Smooth muscle cell (in vitro differentiated cells): ENCODE results near the gene SNX5. TPM values are rescaled to one million over a fixed set of nuclear protein-coding genes. Genes with fewer than 3 reads are reported as not detected.

Experiments
- DNase-seq: peaks from one replicate; lab custom pipeline; 2025; ENCODE audit not compliant: unreplicated experiment; lab: John Stamatoyannopoulos, UW
- H2AFZ ChIP-seq: fragments of 200-600 bp; sonication (generic); 2 replicates; pipeline ENCODE4 v1.6.0; 2016; ENCODE audit warnings: antibody characterized with exemption, low read depth, mild to moderate bottlenecking
- H3F3A ChIP-seq: fragments of 200-600 bp; sonication (generic); 2 replicates; pipeline ENCODE4 v1.6.0; 2017; ENCODE audit warnings: antibody characterized with exemption, low read depth
- H3K27ac ChIP-seq: fragments of 200-600 bp; sonication (generic); 2 replicates; pipeline ENCODE4 v1.5.1; 2016; ENCODE audit warnings: low read depth, mild to moderate bottlenecking
- H3K27me3 ChIP-seq: fragments of 200-600 bp; sonication (generic); 2 replicates; pipeline ENCODE4 v1.6.1; 2016; ENCODE audit warnings: low read depth, mild to moderate bottlenecking
- H3K36me3 ChIP-seq: fragments of 200-600 bp; sonication (generic); 2 replicates; pipeline ENCODE4 v1.5.1; 2016; ENCODE audit warnings: low read depth
- H3K4me1 ChIP-seq: fragments of 200-600 bp; sonication (generic); 2 replicates; pipeline ENCODE4 v1.5.1; 2016; ENCODE audit warnings: low read depth
- H3K4me2 ChIP-seq: fragments of 200-600 bp; sonication (generic); 2 replicates; pipeline ENCODE4 v1.6.0; 2016; ENCODE audit warnings: mild to moderate bottlenecking
- H3K4me3 ChIP-seq: fragments of 200-600 bp; sonication (generic); 2 replicates; pipeline ENCODE4 v1.5.1; 2016; ENCODE audit warnings: mild to moderate bottlenecking
- H3K79me2 ChIP-seq: fragments of 200-600 bp; sonication (generic); 2 replicates; pipeline ENCODE4 v1.6.0; 2016; ENCODE audit warnings: low read depth, mild to moderate bottlenecking
- H3K9ac ChIP-seq: fragments of 200-600 bp; sonication (generic); 2 replicates; pipeline ENCODE4 v1.6.0; 2016; ENCODE audit warnings: low read depth
- H3K9me3 ChIP-seq: fragments of 200-600 bp; sonication (generic); replicated peaks from 2 replicates; pipeline ENCODE4 v1.5.1; 2016; ENCODE audit warnings: low read depth
- H4K20me1 ChIP-seq: fragments of 200-600 bp; sonication (generic); 2 replicates; pipeline ENCODE4 v1.6.0; 2016; ENCODE audit warnings: low read depth
- CTCF ChIP-seq: fragments of 200-600 bp; sonication (generic); IDR thresholded peaks from 2 replicates; pipeline ENCODE4 v1.5.1; 2017; ENCODE audit warnings: borderline replicate concordance, mild to moderate bottlenecking, antibody characterized with exemption; ENCODE audit not compliant: insufficient read depth, poor library complexity, severe bottlenecking
- WGBS: methylation state at CpG from one replicate; pipeline ENCODE4 v1.1.7; 2016; ENCODE audit warnings: low lambda C conversion rate; 5-methylcytosine and 5-hydroxymethylcytosine counted together
- polyA plus RNA-seq: library from polyadenylated mRNA; unstranded; fragments of >200 nt; fragmentation: Nextera tagmentation; extraction: Ambion mirVana; gene quantifications from 2 replicates; pipeline ENCODE4 v1.2.1, GENCODE V29; 2016
- total RNA-seq: library from RNA; depleted of rRNA; stranded (reverse); fragments of >200 nt; gene quantifications from 2 replicates; pipeline ENCODE4 v1.2.3, GENCODE V29; 2014

The SNX5 gene
- total and polyA plus RNA-seq, 2 experiments from 2014 or later, result 46.3 to 100 TPM

GRCh38 chr20:17928633-17929311 lies 39.8 kb downstream of the SNX5 start:
- H4K20me1 ChIP-seq, result no peaks in the 10 kb centered on the region
- no peak overlapping the region for H3K4me2 ChIP-seq
- H3K27me3 ChIP-seq, result no peaks in the 10 kb centered on the region
- H3F3A ChIP-seq, result no peaks in the 10 kb centered on the region
- no peaks in the 10 kb centered on the region for H3K9me3 ChIP-seq
- DNase-seq, result no peak
- no peak overlapping the region for H2AFZ ChIP-seq
- no peaks in the 10 kb centered on the region for H3K79me2 ChIP-seq
- H3K4me1 ChIP-seq, result peaks cover 1% of the 10 kb centered on the region
- 85% methylated on average over 22 of the region's 22 CpGs for WGBS
- no peaks in the 10 kb centered on the region for H3K36me3 ChIP-seq
- H3K27ac ChIP-seq, result no peak overlapping the region
- no peak overlapping the region for H3K4me3 ChIP-seq
- no peak overlapping the region for H3K9ac ChIP-seq
- no peak for TF ChIP-seq CTCF

GRCh38 chr20:17928211-17928611 lies 40.4 kb downstream of the SNX5 start:
- 93% methylated on average over 7 of the region's 7 CpGs for WGBS
- Histone ChIP-seq H3K9me3 (no peaks in the 10 kb centered on the region), H3K79me2 (no peaks in the 10 kb centered on the region), H2AFZ (no peak overlapping the region), H3K27ac (no peak overlapping the region), H3K4me1 (no peaks in the 10 kb centered on the region), H3F3A (no peaks in the 10 kb centered on the region), H3K36me3 (no peaks in the 10 kb centered on the region), H3K4me3 (no peak overlapping the region), H3K4me2 (no peak overlapping the region), H3K9ac (no peak overlapping the region), H4K20me1 (no peaks in the 10 kb centered on the region), H3K27me3 (no peaks in the 10 kb centered on the region)
- no peak for TF ChIP-seq CTCF
- DNase-seq, result no peak

- no peaks in the 10 kb centered on the region for H3K36me3 ChIP-seq
- no peak overlapping the region for H3K9ac ChIP-seq
- H3K27me3 ChIP-seq, result no peaks in the 10 kb centered on the region
- H4K20me1 ChIP-seq, result no peaks in the 10 kb centered on the region
- no peaks in the 10 kb centered on the region for H3K79me2 ChIP-seq
- no peak overlapping the region for H2AFZ ChIP-seq
- DNase-seq, result no peak
- H3K27ac ChIP-seq, result no peak overlapping the region
- no peaks in the 10 kb centered on the region for H3F3A ChIP-seq
- no peaks in the 10 kb centered on the region for H3K9me3 ChIP-seq
- H3K4me3 ChIP-seq, result no peak overlapping the region
- no peak overlapping the region for H3K4me2 ChIP-seq
- H3K4me1 ChIP-seq, result no peaks in the 10 kb centered on the region
- no peak for TF ChIP-seq CTCF
- 100% methylated on average over 1 of the region's 1 CpG for WGBS
Observed at GRCh38 chr20:17925940-17926300, 42.7 kb downstream of the SNX5 start.
